ENCODE measurements around the gene MTARC2. TPM values are rescaled to one million over a fixed set of nuclear protein-coding genes. Genes with fewer than 3 reads are reported as not detected.

MTARC2 gene
- total and polyA plus RNA-seq, 2 of the 4 experiments (the other 2 are of a cell fraction) = 0.36 to 2.6 TPM

Other genes with a start within 250 kb of the MTARC2 start
- not detected in 2 replicates for gene MARK1, start 220.2 kb upstream of the MTARC2 start, total RNA-seq (2012; rRNA removed)
- not detected in 2 replicates for gene MARK1, start 220.2 kb upstream of the MTARC2 start, polyA plus RNA-seq (2012; rRNA removed)
- under 0.01 and 0.18 TPM in 2 replicates for gene C1orf115, start 58.0 kb upstream of the MTARC2 start, total RNA-seq (2012; rRNA removed)
- 0.06 and 0.07 TPM in 2 replicates for gene C1orf115, start 58.0 kb upstream of the MTARC2 start, polyA plus RNA-seq (2012; rRNA removed)
- 0.18 and 0.28 TPM in 2 replicates for gene MTARC1, start 38.6 kb downstream of the MTARC2 start, total RNA-seq (2012; rRNA removed)
- 0.55 and 0.72 TPM in 2 replicates for gene MTARC1, start 38.6 kb downstream of the MTARC2 start, polyA plus RNA-seq (2012; rRNA removed)
- 3.9 and 4.3 TPM in 2 replicates for gene HLX, start 131.1 kb downstream of the MTARC2 start, total RNA-seq (2012; rRNA removed)
- 5.9 and 6.1 TPM in 2 replicates for gene HLX, start 131.1 kb downstream of the MTARC2 start, polyA plus RNA-seq (2012; rRNA removed)